Measurements from ENCODE around the gene ABCB11.

DNA sequence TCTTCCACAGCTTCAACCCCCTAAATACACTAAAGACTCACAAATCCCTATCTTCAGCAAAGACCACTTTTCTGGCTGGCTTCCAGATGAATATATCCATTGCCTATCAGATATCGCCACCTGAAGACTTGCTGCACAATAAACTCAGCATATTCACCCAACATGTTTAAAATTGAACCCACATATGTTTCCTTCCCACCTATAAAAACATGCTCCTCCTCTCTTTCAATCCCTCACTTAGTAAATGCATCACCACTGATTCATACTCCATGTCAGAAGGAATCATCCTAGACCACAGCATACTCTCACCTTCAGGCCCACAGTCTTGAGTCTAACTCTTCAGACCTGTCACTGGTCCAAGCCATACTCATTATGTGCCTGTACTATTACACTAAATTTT, 146.1 kb downstream of the ABCB11 start:
- TF ChIP-seq, protein P1, sequence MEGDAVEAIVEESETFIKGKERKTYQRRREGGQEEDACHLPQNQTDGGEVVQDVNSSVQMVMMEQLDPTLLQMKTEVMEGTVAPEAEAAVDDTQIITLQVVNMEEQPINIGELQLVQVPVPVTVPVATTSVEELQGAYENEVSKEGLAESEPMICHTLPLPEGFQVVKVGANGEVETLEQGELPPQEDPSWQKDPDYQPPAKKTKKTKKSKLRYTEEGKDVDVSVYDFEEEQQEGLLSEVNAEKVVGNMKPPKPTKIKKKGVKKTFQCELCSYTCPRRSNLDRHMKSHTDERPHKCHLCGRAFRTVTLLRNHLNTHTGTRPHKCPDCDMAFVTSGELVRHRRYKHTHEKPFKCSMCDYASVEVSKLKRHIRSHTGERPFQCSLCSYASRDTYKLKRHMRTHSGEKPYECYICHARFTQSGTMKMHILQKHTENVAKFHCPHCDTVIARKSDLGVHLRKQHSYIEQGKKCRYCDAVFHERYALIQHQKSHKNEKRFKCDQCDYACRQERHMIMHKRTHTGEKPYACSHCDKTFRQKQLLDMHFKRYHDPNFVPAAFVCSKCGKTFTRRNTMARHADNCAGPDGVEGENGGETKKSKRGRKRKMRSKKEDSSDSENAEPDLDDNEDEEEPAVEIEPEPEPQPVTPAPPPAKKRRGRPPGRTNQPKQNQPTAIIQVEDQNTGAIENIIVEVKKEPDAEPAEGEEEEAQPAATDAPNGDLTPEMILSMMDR (IDR thresholded peaks at IDR 0.05 in 8 of 11, conservative IDR thresholded peaks at IDR 0.05 in 3 of 11), result no peak
- TF ChIP-seq POLR2AphosphoS5 (IDR thresholded peaks at IDR 0.05), result no peak

Measured in spleen (tissue), 7 donors.